ENCODE results near the gene EDA2R. TPM values are rescaled to one million over a fixed set of nuclear protein-coding genes. Genes with fewer than 3 reads are reported as not detected.

EDA2R gene
- total and polyA plus RNA-seq, 5 donors from 2014 or later, result not detected

- Mint-ChIP-seq H3K4me1 (no peaks in the 10 kb centered on the region), H3K27me3 (no peaks in the 10 kb centered on the region), H3K9me3 (peaks cover 0 to 2% (median 0%) of the 10 kb centered on the region in 7 donors), H3K4me3 (no peak overlapping the region), H3K27ac (no peak overlapping the region), H3K36me3 (no peaks in the 10 kb centered on the region)
- no peaks in the 10 kb centered on the region for H3K4me1 ChIP-seq (ENCODE audit: control insufficient read depth, insufficient read depth, low read length, poor library complexity, severe bottlenecking)
- H3K9me3 ChIP-seq (ENCODE audit: control insufficient read depth in 2 of 2, low read length in 2 of 2), result no peaks in the 10 kb centered on the region
- no peaks in the 10 kb centered on the region for H3K36me3 ChIP-seq (ENCODE audit: control insufficient read depth, insufficient read depth, low read length)
- H3K4me3 ChIP-seq (ENCODE audit: low read depth, low read length), result no peak overlapping the region
- no peak for ATAC-seq (ENCODE audit: low read depth in 2 of 2)
- no peak for DNase-seq
- no peaks in the 10 kb centered on the region for H3K27me3 ChIP-seq (ENCODE audit: control insufficient read depth, insufficient read depth, low read length)
- H3K27ac ChIP-seq (ENCODE audit: insufficient read depth, low read length, poor library complexity, severe bottlenecking), result no peak overlapping the region
These were observed 33.2 kb upstream of the EDA2R start for GRCh38 chrX:66672106-66672505.

DNA sequence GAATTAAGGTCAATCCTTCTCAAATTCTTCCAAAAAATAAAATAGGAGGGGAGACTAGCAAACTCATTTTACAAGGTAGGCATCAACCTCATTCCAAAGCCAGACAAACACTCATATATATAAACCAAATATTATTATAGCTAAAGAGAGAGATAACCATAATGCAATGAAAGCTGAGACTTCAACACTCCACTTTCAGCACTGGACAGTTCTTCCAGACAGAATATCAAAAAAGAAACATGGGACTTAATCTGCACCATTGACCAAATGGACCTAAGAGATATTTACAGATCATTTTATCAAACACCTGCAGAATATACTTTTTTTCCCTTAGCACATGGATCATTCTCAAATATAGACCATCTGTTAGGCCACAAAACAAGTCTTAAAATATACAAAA lies 15.5 kb upstream of the EDA2R start:
- Histone ChIP-seq H3K9me3 (ENCODE audit: control insufficient read depth in 2 of 2, low read length in 2 of 2) (no peaks in the 10 kb centered on the region), H3K27me3 (ENCODE audit: control insufficient read depth, insufficient read depth, low read length) (no peaks in the 10 kb centered on the region), H3K4me3 (ENCODE audit: low read depth, low read length) (no peak overlapping the region), H3K4me1 (ENCODE audit: control insufficient read depth, insufficient read depth, low read length, poor library complexity, severe bottlenecking) (no peaks in the 10 kb centered on the region), H3K36me3 (ENCODE audit: control insufficient read depth, insufficient read depth, low read length) (no peaks in the 10 kb centered on the region), H3K27ac (ENCODE audit: insufficient read depth, low read length, poor library complexity, severe bottlenecking) (no peak overlapping the region)
- Mint-ChIP-seq H3K9me3 (peaks cover 0 to 3% (median 1%) of the 10 kb centered on the region in 7 donors), H3K27ac (no peak overlapping the region), H3K4me3 (no peak overlapping the region), H3K36me3 (no peaks in the 10 kb centered on the region), H3K4me1 (no peaks in the 10 kb centered on the region), H3K27me3 (no peaks in the 10 kb centered on the region)
- ATAC-seq (ENCODE audit: low read depth in 2 of 2), result no peak
- no peak for DNase-seq

GRCh38 chrX:66635360-66635759 lies 3.5 kb downstream of the EDA2R start:
- Histone ChIP-seq H3K27me3 (ENCODE audit: control insufficient read depth, insufficient read depth, low read length) (no peaks in the 10 kb centered on the region), H3K9me3 (ENCODE audit: control insufficient read depth in 2 of 2, low read length in 2 of 2) (no peaks in the 10 kb centered on the region), H3K4me3 (ENCODE audit: low read depth, low read length) (no peak overlapping the region), H3K27ac (ENCODE audit: insufficient read depth, low read length, poor library complexity, severe bottlenecking) (no peak overlapping the region), H3K36me3 (ENCODE audit: control insufficient read depth, insufficient read depth, low read length) (no peaks in the 10 kb centered on the region), H3K4me1 (ENCODE audit: control insufficient read depth, insufficient read depth, low read length, poor library complexity, severe bottlenecking) (no peaks in the 10 kb centered on the region)
- H3K36me3 Mint-ChIP-seq, result no peaks in the 10 kb centered on the region
- H3K4me3 Mint-ChIP-seq, result no peak overlapping the region
- no peak overlapping the region for H3K27ac Mint-ChIP-seq
- no peaks in the 10 kb centered on the region for H3K4me1 Mint-ChIP-seq
- DNase-seq, result no peak
- H3K9me3 Mint-ChIP-seq, result peaks cover 0 to 3% (median 0%) of the 10 kb centered on the region in 7 donors
- no peak for ATAC-seq (ENCODE audit: low read depth in 2 of 2)
- H3K27me3 Mint-ChIP-seq, result no peaks in the 10 kb centered on the region

- no peaks in the 10 kb centered on the region for H3K27me3 ChIP-seq (ENCODE audit: control insufficient read depth, insufficient read depth, low read length)
- ATAC-seq (ENCODE audit: low read depth in 2 of 2) (no peak), DNase-seq (no peak)
- H3K4me1 Mint-ChIP-seq, result no peaks in the 10 kb centered on the region
- no peaks in the 10 kb centered on the region for H3K36me3 Mint-ChIP-seq
- no peaks in the 10 kb centered on the region for H3K36me3 ChIP-seq (ENCODE audit: control insufficient read depth, insufficient read depth, low read length)
- no peak overlapping the region for H3K27ac ChIP-seq (ENCODE audit: insufficient read depth, low read length, poor library complexity, severe bottlenecking)
- no peaks in the 10 kb centered on the region for H3K9me3 ChIP-seq (ENCODE audit: control insufficient read depth in 2 of 2, low read length in 2 of 2)
- no peak overlapping the region for H3K4me3 Mint-ChIP-seq
- no peaks in the 10 kb centered on the region for H3K4me1 ChIP-seq (ENCODE audit: control insufficient read depth, insufficient read depth, low read length, poor library complexity, severe bottlenecking)
- H3K9me3 Mint-ChIP-seq, result peaks cover 0 to 3% (median 0%) of the 10 kb centered on the region in 7 donors
- no peak overlapping the region for H3K27ac Mint-ChIP-seq
- H3K27me3 Mint-ChIP-seq, result no peaks in the 10 kb centered on the region
- H3K4me3 ChIP-seq (ENCODE audit: low read depth, low read length), result no peak overlapping the region
These were observed 4.6 kb downstream of the EDA2R start for GRCh38 chrX:66634272-66634671.

- Mint-ChIP-seq H3K36me3 (no peaks in the 10 kb centered on the region), H3K9me3 (peaks cover 0 to 3% (median 0%) of the 10 kb centered on the region in 7 donors), H3K27ac (no peak overlapping the region), H3K4me3 (no peak overlapping the region), H3K27me3 (no peaks in the 10 kb centered on the region), H3K4me1 (no peaks in the 10 kb centered on the region)
- Histone ChIP-seq H3K4me3 (ENCODE audit: low read depth, low read length) (no peak overlapping the region), H3K36me3 (ENCODE audit: control insufficient read depth, insufficient read depth, low read length) (no peaks in the 10 kb centered on the region), H3K4me1 (ENCODE audit: control insufficient read depth, insufficient read depth, low read length, poor library complexity, severe bottlenecking) (no peaks in the 10 kb centered on the region), H3K9me3 (ENCODE audit: control insufficient read depth in 2 of 2, low read length in 2 of 2) (no peaks in the 10 kb centered on the region), H3K27ac (ENCODE audit: insufficient read depth, low read length, poor library complexity, severe bottlenecking) (no peak overlapping the region), H3K27me3 (ENCODE audit: control insufficient read depth, insufficient read depth, low read length) (no peaks in the 10 kb centered on the region)
- DNase-seq (no peak), ATAC-seq (ENCODE audit: low read depth in 2 of 2) (no peak)
These were observed 5.3 kb downstream of the EDA2R start for GRCh38 chrX:66633541-66633940.

DNA sequence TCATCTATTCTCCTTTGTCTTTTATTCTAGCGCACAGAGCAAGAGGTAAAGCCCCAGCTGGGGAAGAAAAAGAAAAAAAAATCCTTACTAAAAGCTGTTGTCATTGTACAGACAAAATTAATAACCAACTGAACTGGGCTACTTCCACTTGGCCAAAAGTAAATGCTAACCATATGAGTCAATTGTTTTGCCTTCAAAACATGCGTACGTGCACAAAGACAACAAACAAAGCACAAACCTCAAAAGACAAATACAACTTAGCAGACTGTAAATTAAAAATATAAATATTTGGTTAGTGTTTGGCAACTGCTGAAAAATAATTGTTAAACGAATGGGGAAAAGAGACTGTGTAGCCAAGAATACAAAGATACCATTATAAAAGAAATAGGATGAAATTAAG lies 5.9 kb downstream of the EDA2R start:
- DNase-seq, result no peak
- peaks cover 0 to 3% (median 0%) of the 10 kb centered on the region in 7 donors for H3K9me3 Mint-ChIP-seq
- no peak overlapping the region for H3K4me3 Mint-ChIP-seq
- no peak for ATAC-seq (ENCODE audit: low read depth in 2 of 2)
- H3K27ac Mint-ChIP-seq, result no peak overlapping the region
- no peaks in the 10 kb centered on the region for H3K36me3 Mint-ChIP-seq
- Histone ChIP-seq H3K36me3 (ENCODE audit: control insufficient read depth, insufficient read depth, low read length) (no peaks in the 10 kb centered on the region), H3K4me1 (ENCODE audit: control insufficient read depth, insufficient read depth, low read length, poor library complexity, severe bottlenecking) (no peaks in the 10 kb centered on the region), H3K4me3 (ENCODE audit: low read depth, low read length) (no peak overlapping the region), H3K27ac (ENCODE audit: insufficient read depth, low read length, poor library complexity, severe bottlenecking) (no peak overlapping the region), H3K27me3 (ENCODE audit: control insufficient read depth, insufficient read depth, low read length) (no peaks in the 10 kb centered on the region), H3K9me3 (ENCODE audit: control insufficient read depth in 2 of 2, low read length in 2 of 2) (no peaks in the 10 kb centered on the region)
- H3K4me1 Mint-ChIP-seq, result no peaks in the 10 kb centered on the region
- no peaks in the 10 kb centered on the region for H3K27me3 Mint-ChIP-seq

GRCh38 chrX:66632473-66632872 lies 6.4 kb downstream of the EDA2R start:
- DNase-seq (no peak), ATAC-seq (ENCODE audit: low read depth in 2 of 2) (no peak)
- no peak overlapping the region for H3K27ac ChIP-seq (ENCODE audit: insufficient read depth, low read length, poor library complexity, severe bottlenecking)
- Mint-ChIP-seq H3K9me3 (peaks cover 0 to 3% (median under 1%) of the 10 kb centered on the region in 7 donors), H3K36me3 (no peaks in the 10 kb centered on the region), H3K4me3 (no peak overlapping the region), H3K27ac (no peak overlapping the region), H3K4me1 (no peaks in the 10 kb centered on the region), H3K27me3 (no peaks in the 10 kb centered on the region)
- no peaks in the 10 kb centered on the region for H3K36me3 ChIP-seq (ENCODE audit: control insufficient read depth, insufficient read depth, low read length)
- H3K27me3 ChIP-seq (ENCODE audit: control insufficient read depth, insufficient read depth, low read length), result no peaks in the 10 kb centered on the region
- no peaks in the 10 kb centered on the region for H3K4me1 ChIP-seq (ENCODE audit: control insufficient read depth, insufficient read depth, low read length, poor library complexity, severe bottlenecking)
- no peaks in the 10 kb centered on the region for H3K9me3 ChIP-seq (ENCODE audit: control insufficient read depth in 2 of 2, low read length in 2 of 2)
- no peak overlapping the region for H3K4me3 ChIP-seq (ENCODE audit: low read depth, low read length)

DNA sequence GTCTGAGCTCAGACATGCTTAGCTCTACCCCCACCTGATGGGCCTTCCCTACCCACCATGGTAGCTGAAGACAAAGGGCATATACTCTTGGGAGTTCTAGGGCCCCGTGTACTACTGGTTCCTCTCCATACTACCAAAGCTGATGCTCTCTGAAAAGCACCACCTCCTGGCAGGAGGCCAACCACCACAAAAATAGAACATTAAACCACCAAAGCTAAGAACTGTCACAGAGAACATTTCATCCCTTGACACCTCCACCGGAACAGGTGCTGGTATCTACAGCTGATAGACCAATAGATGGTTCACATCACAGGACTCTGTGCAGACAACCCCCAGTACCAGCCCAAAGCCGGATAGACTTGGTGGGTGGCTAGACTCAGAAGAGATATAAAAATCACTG lies 13.4 kb downstream of the EDA2R start:
- H3K9me3 Mint-ChIP-seq, result peaks cover 0 to 4% (median 0%) of the 10 kb centered on the region in 7 donors
- H3K36me3 ChIP-seq (ENCODE audit: control insufficient read depth, insufficient read depth, low read length), result no peaks in the 10 kb centered on the region
- H3K27me3 ChIP-seq (ENCODE audit: control insufficient read depth, insufficient read depth, low read length), result no peaks in the 10 kb centered on the region
- no peaks in the 10 kb centered on the region for H3K27me3 Mint-ChIP-seq
- no peak overlapping the region for H3K4me3 ChIP-seq (ENCODE audit: low read depth, low read length)
- DNase-seq (no peak), ATAC-seq (ENCODE audit: low read depth in 2 of 2) (no peak)
- H3K4me1 ChIP-seq (ENCODE audit: control insufficient read depth, insufficient read depth, low read length, poor library complexity, severe bottlenecking), result no peaks in the 10 kb centered on the region
- no peak overlapping the region for H3K27ac Mint-ChIP-seq
- no peaks in the 10 kb centered on the region for H3K4me1 Mint-ChIP-seq
- no peak overlapping the region for H3K27ac ChIP-seq (ENCODE audit: insufficient read depth, low read length, poor library complexity, severe bottlenecking)
- no peak overlapping the region for H3K4me3 Mint-ChIP-seq
- no peaks in the 10 kb centered on the region for H3K36me3 Mint-ChIP-seq
- H3K9me3 ChIP-seq (ENCODE audit: control insufficient read depth in 2 of 2, low read length in 2 of 2), result no peaks in the 10 kb centered on the region
